Ishikawa (cell line): ENCODE results near the gene ATP13A3.

Experiments
- CEBPB ChIP-seq: IDR thresholded peaks from 2 replicates; pipeline ENCODE4 v1.6.1; 2012
- EGR1 ChIP-seq: IDR thresholded peaks from 2 replicates; pipeline ENCODE4 v1.6.1; 2012
- EP300 ChIP-seq: IDR thresholded peaks from 2 replicates; pipeline ENCODE4 v1.6.1; 2012; ENCODE audit warnings: borderline replicate concordance
- FOXM1 ChIP-seq: IDR thresholded peaks from 2 replicates; pipeline ENCODE4 v1.6.1; 2012; ENCODE audit warnings: low read depth, borderline replicate concordance
- MAX ChIP-seq: IDR thresholded peaks from 2 replicates; pipeline ENCODE4 v1.6.1; 2012
- RAD21 ChIP-seq: IDR thresholded peaks from 2 replicates; pipeline ENCODE4 v1.6.1; 2012; ENCODE audit warnings: low read depth
- REST ChIP-seq: IDR thresholded peaks from 2 replicates; pipeline ENCODE4 v1.6.1; 2012; ENCODE audit warnings: low read depth, mild to moderate bottlenecking
- TCF12 ChIP-seq: IDR thresholded peaks from 2 replicates; pipeline ENCODE4 v1.6.1; 2012; ENCODE audit warnings: low read depth
- TEAD4 ChIP-seq: IDR thresholded peaks from 2 replicates; pipeline ENCODE4 v1.6.1; 2012
- USF1 ChIP-seq: IDR thresholded peaks from 2 replicates; pipeline ENCODE4 v1.6.1; 2012
- ZBTB7A ChIP-seq: IDR thresholded peaks from 2 replicates; pipeline ENCODE4 v1.6.1; 2012; ENCODE audit warnings: low read depth

GRCh38 chr3:194494951-194495374 lies 8.2 kb upstream of the ATP13A3 start:
- TF ChIP-seq REST = no peak
- TF ChIP-seq USF1 = no peak
- no peak for TF ChIP-seq CEBPB
- TF ChIP-seq RAD21 = no peak
- TF ChIP-seq EP300 = no peak
- TF ChIP-seq TCF12 = no peak
- no peak for TF ChIP-seq ZBTB7A
- TF ChIP-seq TEAD4 = no peak
- TF ChIP-seq MAX = no peak
- no peak for TF ChIP-seq FOXM1
- TF ChIP-seq EGR1 = no peak
